ENCODE results near the gene PNMA8A.

Gene PNMA8A

DNA sequence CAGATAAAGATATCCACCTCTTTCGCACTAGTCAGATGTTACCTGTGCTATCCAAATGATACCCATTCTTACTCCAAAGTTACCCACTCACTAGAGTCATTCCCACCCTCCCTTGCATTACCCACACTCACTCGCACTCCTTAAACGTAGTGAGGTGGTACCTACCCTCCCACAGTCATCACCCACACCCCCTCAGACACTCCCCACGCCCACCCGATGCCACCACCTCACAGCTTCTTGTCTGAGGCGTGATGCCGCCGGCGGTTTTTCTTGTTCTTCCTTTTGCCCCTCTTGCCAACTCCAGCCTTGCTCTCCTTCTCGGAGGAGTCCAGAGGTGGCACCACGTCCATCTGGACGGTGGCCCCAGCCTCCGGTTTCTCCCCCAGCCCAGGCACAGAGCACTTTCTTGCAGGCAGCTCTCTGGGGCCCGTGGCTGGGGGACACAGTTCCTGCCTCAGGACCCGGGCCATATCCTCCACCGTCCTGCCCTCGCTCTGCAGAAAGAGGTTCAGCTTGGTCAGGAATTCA lies 43.8 kb downstream of the PNMA8A start:
- no peak for DNase-seq (ENCODE audit: low read depth in 2 of 2)

DNA sequence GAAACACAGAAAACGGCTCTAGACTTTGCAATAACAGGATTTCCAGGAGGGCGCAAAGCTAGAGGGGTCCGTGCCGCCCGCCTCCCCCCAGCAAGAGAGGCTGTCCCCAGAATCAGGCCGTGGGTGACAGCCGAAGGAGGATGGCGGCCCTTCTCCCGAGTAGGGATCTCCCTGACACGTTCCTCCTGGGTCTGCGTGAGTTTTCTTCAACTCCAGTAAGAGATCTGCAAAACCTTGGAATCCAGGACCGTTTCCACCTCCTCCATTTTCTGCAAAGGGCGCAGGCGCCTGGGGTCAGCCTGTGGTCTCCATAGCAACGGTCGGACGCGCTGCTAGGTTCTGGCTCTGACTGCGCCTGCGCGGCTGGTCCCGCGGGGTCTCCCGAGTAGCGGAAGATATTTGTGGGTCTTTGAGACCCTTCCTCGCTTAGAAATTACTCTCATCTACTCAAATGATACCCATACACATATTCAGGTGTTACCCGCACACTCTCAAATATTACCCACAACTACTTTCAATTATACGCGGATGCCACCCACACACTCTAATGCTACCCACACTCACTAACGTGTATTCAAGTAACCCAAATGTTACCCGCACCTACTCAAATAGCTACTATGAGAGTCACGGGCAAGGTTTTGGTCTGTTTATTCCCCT lies 44.7 kb downstream of the PNMA8A start:
- DNase-seq (ENCODE audit: low read depth in 2 of 2), result peak in 1 of 2 experiments; percentile 20

- no peak for DNase-seq (ENCODE audit: low read depth in 2 of 2)
Observed at GRCh38 chr19:46426035-46426505, 45.3 kb downstream of the PNMA8A start.

DNA sequence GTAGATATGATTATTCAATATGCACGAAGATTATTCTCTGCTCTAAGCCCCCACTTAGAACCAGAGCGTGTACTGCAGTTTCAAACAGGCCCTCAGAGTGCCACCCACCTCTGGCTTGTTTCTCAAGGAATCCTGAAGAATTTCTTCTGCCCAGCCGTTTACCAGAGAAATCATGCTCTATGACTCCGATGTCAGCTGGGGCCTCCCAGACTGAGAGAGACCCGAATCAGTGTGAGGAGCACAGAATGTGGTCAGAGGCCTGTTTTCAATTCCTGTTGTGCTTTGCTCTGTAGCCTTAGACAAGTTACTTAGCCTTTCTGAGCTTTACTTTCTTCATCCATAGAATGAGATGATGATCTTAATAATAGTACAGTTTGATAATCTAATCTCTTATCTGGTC lies 48.2 kb downstream of the PNMA8A start:
- DNase-seq (ENCODE audit: low read depth in 2 of 2), result no peak

DNA sequence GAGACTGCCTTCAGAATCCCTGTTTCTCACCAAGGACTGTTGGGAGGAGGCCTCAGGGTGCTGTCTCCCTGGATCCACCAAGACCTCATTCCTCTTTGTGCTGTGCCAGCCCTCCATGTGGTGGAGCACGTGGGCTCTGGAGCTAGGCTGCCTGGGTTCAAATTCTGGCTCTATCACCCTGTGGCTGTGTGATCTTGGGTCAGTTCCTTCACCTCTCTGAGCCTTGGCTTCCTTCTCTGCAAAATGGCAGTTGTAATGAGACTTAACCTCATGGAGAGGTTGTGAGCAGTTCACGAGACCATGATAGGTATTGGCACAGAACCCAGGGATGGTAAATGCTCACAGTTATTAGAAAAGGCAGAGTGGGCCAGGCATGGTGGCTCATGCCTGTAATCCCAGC lies 49.0 kb downstream of the PNMA8A start:
- DNase-seq (ENCODE audit: low read depth in 2 of 2), result no peak

GRCh38 chr19:46420056-46420455 lies 51.3 kb downstream of the PNMA8A start:
- no peak for DNase-seq (ENCODE audit: low read depth in 2 of 2)

Measured in stimulated activated CD4-positive, alpha-beta T cell treated with anti-CD3 and anti-CD28 coated beads, Interleukin-12 subunit alpha, Interleukin-12 subunit beta, amount 100 ng/mL, for 24 hours (primary cell).